GM18519 (cell line): ENCODE data around the gene KAT2B.
A peak's percentile ranks its signal among the peaks of the same experiment; 100 is the strongest.
"Not testable (repeated sequence)": the region's sequence is repeated elsewhere in the genome, so short reads cannot be mapped to it uniquely, and the experiment has no call there.

Source experiments
- ATAC-seq: cut with Tn5 transposase; IDR thresholded peaks from one replicate; pipeline ENCODE4 v1.9.1; 2021; ENCODE audit warnings: mild to moderate bottlenecking, moderate library complexity; ENCODE audit not compliant: unreplicated experiment, low FRiP score

Gene KAT2B

GRCh38 chr3:20039765-20040547 is at the start of gene KAT2B:
TSS of gene KAT2B (plus strand) at chr3:20040446. CDS start at chr3:20040478, 32 bp downstream.
- peak; percentile 41 for ATAC-seq

- no peak for ATAC-seq
Measured at GRCh38 chr3:19994796-19995195, 45.5 kb upstream of the KAT2B start.

GRCh38 chr3:19997502-19997901 is 42.7 kb upstream of the KAT2B start:
- no peak for ATAC-seq

GRCh38 chr3:20001932-20002331 is 38.3 kb upstream of the KAT2B start:
- no peak for ATAC-seq

GRCh38 chr3:20007960-20008359 is 32.3 kb upstream of the KAT2B start:
- ATAC-seq: no peak

GRCh38 chr3:20008646-20009045 is 31.6 kb upstream of the KAT2B start:
- no peak for ATAC-seq

- ATAC-seq: no peak
Measured at GRCh38 chr3:20012164-20012563, 28.1 kb upstream of the KAT2B start, which contains the start of gene PP2D1. TSS of gene PP2D1 (minus strand) at chr3:20012264. CDS start at chr3:20012072, 192 bp downstream.

- no peak for ATAC-seq
Measured at GRCh38 chr3:20013396-20013795, 26.9 kb upstream of the KAT2B start.

GRCh38 chr3:20015525-20015924 is 24.7 kb upstream of the KAT2B start:
- no peak for ATAC-seq

- ATAC-seq: not testable (repeated sequence)
Measured at GRCh38 chr3:20016076-20016475, 24.2 kb upstream of the KAT2B start.

- ATAC-seq: no peak
Measured at GRCh38 chr3:20022954-20023622, 17.2 kb upstream of the KAT2B start.

GRCh38 chr3:20023623-20024405 is 16.4 kb upstream of the KAT2B start:
- no peak for ATAC-seq

- ATAC-seq: no peak
Measured at GRCh38 chr3:20027136-20027535, 13.1 kb upstream of the KAT2B start.

GRCh38 chr3:20028905-20029331 is 11.3 kb upstream of the KAT2B start:
- no peak for ATAC-seq

GRCh38 chr3:20031939-20032338 is 8.3 kb upstream of the KAT2B start:
- ATAC-seq: not testable (repeated sequence)

- ATAC-seq: no peak
Measured at GRCh38 chr3:20035019-20035418, 5.2 kb upstream of the KAT2B start.

GRCh38 chr3:20037255-20037996 is 2.8 kb upstream of the KAT2B start:
- no peak for ATAC-seq

- ATAC-seq: no peak
Measured at GRCh38 chr3:20038699-20039465, 1.4 kb upstream of the KAT2B start.

GRCh38 chr3:20039466-20039764 is 831 bp upstream of the KAT2B start:
- ATAC-seq: no peak
